Skeletal muscle tissue (tissue), 4 donors: Measurements from ENCODE around the gene SNX5. TPM values are rescaled to one million over a fixed set of nuclear protein-coding genes. Genes with fewer than 3 reads are reported as not detected.

Experiments used
- H3K27ac ChIP-seq: one replicate; pipeline ENCODE4 v1.7.0; 2013; ENCODE audit warnings: mild to moderate bottlenecking, low read depth, low read length, inconsistent platforms
- H3K27me3 ChIP-seq, 3 donors: one replicate each; pipeline ENCODE4 v1.7.0; 2013; ENCODE audit warnings: low read length in 3 of 3; ENCODE audit not compliant: control insufficient read depth in 3 of 3, insufficient read depth in 3 of 3
- H3K36me3 ChIP-seq, 3 donors: one replicate each; pipeline ENCODE4 v1.7.0; 2013; ENCODE audit warnings: low read length in 3 of 3; ENCODE audit not compliant: control insufficient read depth in 3 of 3, insufficient read depth in 3 of 3
- H3K4me1 ChIP-seq, 3 donors: one replicate each; pipeline ENCODE4 v1.7.0; 2013; ENCODE audit warnings: low read length in 3 of 3, mild to moderate bottlenecking in 3 of 3; ENCODE audit not compliant: control insufficient read depth in 3 of 3, insufficient read depth in 3 of 3
- H3K4me3 ChIP-seq, 3 donors: one replicate each; pipeline ENCODE4 v1.7.0; 2013; ENCODE audit warnings: low read length in 3 of 3
- H3K9ac ChIP-seq, 3 donors: one replicate each; pipeline ENCODE4 v1.7.0; 2013; ENCODE audit warnings: low read length in 3 of 3, mild to moderate bottlenecking in 3 of 3, moderate library complexity in 2 of 3, low read depth in 1 of 3
- H3K9me3 ChIP-seq, 3 donors: one replicate each; pipeline ENCODE4 v1.7.0; 2013; ENCODE audit warnings: low read length in 3 of 3; ENCODE audit not compliant: control insufficient read depth in 3 of 3
- total RNA-seq: library from RNA; depleted of rRNA; stranded (reverse); fragments of >200 nt; gene quantifications from one replicate; pipeline ENCODE4 v1.2.3, GENCODE V29; 2014
- donor health status: Osteomylitis.

Gene SNX5
- total RNA-seq, result 95.0 TPM

DNA sequence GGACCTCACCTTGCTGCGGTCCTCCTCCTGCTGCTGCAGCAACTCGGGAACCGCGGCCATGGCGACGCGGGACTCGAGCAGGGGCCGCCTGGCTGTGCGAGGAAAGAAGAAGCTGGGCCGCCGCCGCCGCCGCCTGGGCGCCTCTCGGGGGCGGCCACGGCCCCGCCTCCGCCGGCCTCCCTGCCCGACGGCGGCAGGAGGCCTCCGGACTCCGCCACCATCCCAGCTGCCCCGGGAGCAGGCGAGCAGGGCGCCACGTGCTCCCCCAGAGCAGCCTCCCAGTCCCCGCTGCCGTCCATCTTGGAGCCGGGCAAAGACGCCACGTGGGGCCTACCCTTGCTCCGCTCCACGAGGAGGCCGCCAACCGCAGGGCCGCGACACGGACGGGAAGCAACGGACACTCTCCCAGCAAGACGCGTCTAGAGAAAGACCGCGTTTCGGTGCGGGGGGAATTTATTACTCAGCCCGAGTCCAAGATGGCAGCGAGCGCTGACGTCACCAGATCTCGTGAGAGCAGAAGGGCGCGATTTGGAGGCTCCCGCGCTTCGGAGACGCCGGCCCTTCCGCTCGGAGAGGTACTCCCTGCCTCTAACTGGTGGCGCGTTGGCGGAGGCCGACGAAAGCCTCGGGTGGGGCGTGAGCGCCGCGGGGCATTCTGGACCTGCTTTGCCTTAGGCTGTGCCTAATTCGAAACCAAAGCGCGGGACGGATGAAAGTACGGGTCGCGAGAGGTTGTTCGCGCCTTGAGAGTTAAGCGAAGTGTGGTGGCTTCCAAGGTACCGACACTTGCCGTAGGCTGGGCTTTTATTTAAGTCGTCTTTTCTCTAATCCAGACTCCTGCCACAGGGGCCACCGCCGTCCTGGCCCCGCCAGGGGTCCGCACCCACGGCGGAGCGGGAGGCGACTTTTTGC lies at the start of gene SNX5, which contains the start of gene MGME1:
Gene SNX5 (minus strand): TSS at position 429 of the 912 bp plus-strand sequence. CDS start 369 bp downstream, at position 60.
Gene MGME1 (plus strand): TSS at position 653 of the 912 bp plus-strand sequence. CDS start 842 bp downstream, outside the sequence.
- H3K9me3 ChIP-seq, result no peaks in the 10 kb centered on the region
- peak within 1 kb of the TSS; percentile 93 to 97 (median 95) for H3K9ac ChIP-seq
- peak within 1 kb of the TSS; percentile 97 to 98 (median 98) for H3K4me3 ChIP-seq
- H3K27ac ChIP-seq, result peak within 1 kb of the TSS; percentile 96
- H3K4me1 ChIP-seq, result peaks cover 35 to 64% (median 48%) of the 10 kb centered on the region in 3 donors
- peaks cover 0 to under 1% (median 0%) of the 10 kb centered on the region in 3 donors for H3K36me3 ChIP-seq
- H3K27me3 ChIP-seq, result no peaks in the 10 kb centered on the region

DNA sequence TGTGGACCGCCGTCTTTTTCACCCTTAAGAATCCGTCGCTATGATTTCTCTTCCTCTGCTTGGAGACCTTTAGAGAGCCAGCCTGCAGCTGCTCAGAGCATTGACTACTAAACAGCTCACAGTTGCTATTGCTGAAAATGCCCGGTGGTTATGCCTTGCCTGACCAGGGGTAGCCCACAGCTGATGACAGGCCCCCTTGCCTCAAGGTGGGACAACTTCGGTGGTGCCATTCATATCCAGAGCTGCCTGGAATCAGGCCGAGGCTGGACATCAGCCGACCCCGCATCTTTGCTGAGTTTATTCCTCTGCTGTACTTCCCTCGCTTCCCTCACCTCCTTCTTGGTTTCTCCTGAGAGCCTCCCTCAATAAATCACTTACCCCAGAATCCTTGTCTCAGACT lies 49.5 kb upstream of the SNX5 start:
- no peaks in the 10 kb centered on the region for H3K9me3 ChIP-seq

DNA sequence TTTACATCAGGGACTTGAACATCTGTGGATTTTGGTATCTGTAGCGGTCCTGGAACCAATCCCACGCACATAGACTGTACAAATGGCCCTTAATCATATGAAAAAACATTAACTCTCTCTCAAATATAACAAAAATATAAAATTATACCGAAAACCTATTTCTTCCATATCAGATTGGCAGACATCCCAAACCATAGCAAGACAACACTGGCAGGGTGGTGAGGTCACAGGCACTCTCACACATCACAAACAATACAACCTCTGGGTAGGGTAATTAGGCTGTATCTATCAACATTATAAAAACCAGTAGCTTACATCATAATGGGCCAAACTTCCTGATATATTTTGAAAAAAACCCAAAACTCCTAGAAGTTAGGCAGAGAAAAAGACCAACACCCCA lies 48.2 kb upstream of the SNX5 start:
- H3K4me3 ChIP-seq, result no peak overlapping the region
- no peaks in the 10 kb centered on the region for H3K4me1 ChIP-seq
- H3K27me3 ChIP-seq, result no peaks in the 10 kb centered on the region
- no peaks in the 10 kb centered on the region for H3K36me3 ChIP-seq
- H3K9me3 ChIP-seq, result no peaks in the 10 kb centered on the region
- no peak overlapping the region for H3K9ac ChIP-seq
- no peak overlapping the region for H3K27ac ChIP-seq

More for the DNA sequence above, 49.5 kb upstream of the SNX5 start:
- H3K4me3 ChIP-seq, result no peak overlapping the region
- no peak overlapping the region for H3K9ac ChIP-seq
- no peaks in the 10 kb centered on the region for H3K36me3 ChIP-seq
- H3K27ac ChIP-seq, result no peak overlapping the region
- no peaks in the 10 kb centered on the region for H3K4me1 ChIP-seq
- H3K27me3 ChIP-seq, result peaks cover 0 to 2% (median 0%) of the 10 kb centered on the region in 3 donors

DNA sequence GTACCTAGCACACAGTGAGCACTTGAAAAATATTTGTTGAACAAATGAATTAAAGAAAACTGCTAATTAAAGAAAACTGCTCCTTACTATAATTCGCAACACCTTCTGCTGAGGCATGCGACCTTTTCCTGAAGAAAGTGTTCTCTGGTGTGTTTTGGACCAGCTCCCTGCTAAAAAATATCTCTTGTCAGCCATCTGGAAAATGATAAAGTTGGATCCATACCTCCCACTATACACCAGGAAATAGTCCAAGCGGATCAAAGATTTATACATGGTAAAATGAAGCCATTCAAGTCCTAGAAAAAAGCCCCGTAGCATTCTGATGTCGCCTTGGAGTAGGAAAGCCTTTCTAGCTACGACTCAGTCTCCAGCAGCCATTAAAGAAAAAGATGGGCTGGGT lies 45.8 kb upstream of the SNX5 start:
- Histone ChIP-seq H3K9ac (no peak overlapping the region), H3K36me3 (no peaks in the 10 kb centered on the region), H3K9me3 (no peaks in the 10 kb centered on the region), H3K27ac (no peak overlapping the region), H3K4me1 (no peaks in the 10 kb centered on the region), H3K4me3 (no peak overlapping the region), H3K27me3 (no peaks in the 10 kb centered on the region)

DNA sequence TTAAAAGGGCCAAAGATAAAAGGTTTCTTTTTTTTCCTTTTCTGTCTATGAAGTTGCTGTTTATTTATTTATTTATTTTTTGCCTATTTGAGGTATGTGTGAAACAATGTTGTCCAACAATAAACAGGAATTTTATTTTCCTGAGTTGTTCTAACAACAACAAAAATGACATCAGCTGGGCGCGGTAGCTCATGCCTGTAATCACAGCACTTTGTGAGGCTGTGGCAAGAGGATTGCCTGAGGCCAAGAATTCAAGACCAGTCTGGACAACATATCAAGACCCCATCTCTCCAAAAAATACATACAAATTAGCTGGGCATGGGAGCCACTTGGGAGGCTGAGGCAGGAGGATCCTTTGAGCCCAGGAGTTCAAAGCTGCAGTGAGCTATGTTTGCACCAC lies 44.3 kb upstream of the SNX5 start:
- no peaks in the 10 kb centered on the region for H3K9me3 ChIP-seq
- H3K4me3 ChIP-seq, result no peak overlapping the region
- no peaks in the 10 kb centered on the region for H3K4me1 ChIP-seq
- no peaks in the 10 kb centered on the region for H3K27me3 ChIP-seq
- H3K36me3 ChIP-seq, result no peaks in the 10 kb centered on the region
- H3K9ac ChIP-seq, result no peak overlapping the region
- no peak overlapping the region for H3K27ac ChIP-seq

DNA sequence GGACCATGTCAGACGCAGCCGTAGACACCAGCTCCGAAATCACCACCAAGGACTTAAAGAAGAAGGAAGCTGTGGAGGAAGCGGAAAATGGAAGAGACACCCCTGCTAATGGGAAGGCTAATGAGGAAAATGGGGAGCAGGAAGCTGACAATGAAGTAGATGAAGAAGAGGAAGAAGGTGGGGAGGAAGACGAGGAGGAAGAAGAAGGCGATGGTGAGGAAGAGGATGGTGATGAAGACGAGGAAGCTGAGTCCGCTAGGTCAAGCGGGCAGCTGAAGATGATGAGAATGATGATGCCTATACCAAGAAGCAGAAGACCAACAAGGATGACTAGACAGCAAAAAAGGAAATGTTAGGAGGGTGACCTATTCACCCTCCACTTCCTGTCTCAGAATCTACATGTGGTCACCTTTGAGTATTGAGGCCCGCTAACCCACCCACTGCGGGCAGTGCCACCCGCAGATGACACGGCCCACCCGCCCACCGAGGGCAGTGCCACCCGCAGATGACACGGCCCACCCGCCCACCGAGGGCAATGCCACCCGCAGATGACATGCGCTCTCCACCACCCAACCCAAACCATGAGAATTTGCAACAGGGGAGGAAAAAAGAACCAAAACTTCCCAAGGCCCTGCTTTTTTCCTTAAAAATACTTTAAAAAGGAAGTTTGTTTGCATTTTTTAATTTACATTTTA lies 43.5 kb upstream of the SNX5 start:
- Histone ChIP-seq H3K4me1 (peaks cover 0 to 4% (median 0%) of the 10 kb centered on the region in 3 donors), H3K4me3 (no peak overlapping the region), H3K36me3 (no peaks in the 10 kb centered on the region), H3K9ac (no peak overlapping the region), H3K9me3 (no peaks in the 10 kb centered on the region), H3K27ac (no peak overlapping the region), H3K27me3 (no peaks in the 10 kb centered on the region)

DNA sequence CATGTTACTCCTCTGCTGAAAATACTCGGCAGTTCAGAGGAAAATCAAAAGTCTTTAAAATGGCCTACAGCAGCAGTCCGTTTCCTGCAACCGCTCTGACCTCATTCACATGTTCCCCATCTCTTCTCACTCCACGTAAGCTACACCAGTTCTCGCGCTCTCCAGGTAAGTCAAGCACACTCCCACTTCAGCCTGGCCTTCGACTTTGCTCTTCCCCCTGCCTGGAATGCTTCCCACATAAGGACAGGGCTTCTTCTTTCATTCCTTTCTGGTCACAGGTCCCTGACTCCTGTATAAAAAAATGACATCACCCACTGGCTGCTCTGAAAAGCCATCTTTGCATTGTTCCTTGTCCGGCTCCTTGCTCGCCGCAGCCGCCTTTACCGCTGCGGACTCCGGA lies 42.9 kb upstream of the SNX5 start:
- Histone ChIP-seq H3K9ac (no peak overlapping the region), H3K27me3 (no peaks in the 10 kb centered on the region), H3K27ac (no peak overlapping the region), H3K4me1 (peaks cover 0 to 4% (median 0%) of the 10 kb centered on the region in 3 donors), H3K36me3 (no peaks in the 10 kb centered on the region), H3K4me3 (no peak overlapping the region), H3K9me3 (no peaks in the 10 kb centered on the region)

DNA sequence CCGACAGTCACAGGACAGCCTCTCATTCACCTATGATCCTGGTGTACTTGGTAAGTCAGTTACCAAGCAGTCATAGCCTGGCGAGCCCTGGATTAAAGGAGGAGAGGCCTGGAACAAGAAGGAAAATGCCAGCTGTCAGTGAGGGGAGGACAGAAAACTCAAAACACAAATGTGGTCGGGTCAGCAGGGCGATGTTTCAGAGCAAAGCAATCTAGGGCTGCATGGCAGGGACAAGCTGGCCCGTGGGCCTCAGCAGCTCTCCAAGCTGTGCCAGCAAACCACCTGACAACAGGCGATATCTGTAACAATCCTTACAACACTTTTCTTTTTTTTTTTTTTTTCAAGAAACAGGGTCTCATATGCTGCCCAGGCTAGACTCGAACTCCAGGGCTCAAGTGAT lies 40.5 kb upstream of the SNX5 start:
- Histone ChIP-seq H3K4me1 (peaks cover 4 to 15% (median 7%) of the 10 kb centered on the region in 3 donors), H3K27me3 (no peaks in the 10 kb centered on the region), H3K9ac (no peak overlapping the region), H3K9me3 (no peaks in the 10 kb centered on the region), H3K4me3 (no peak overlapping the region), H3K27ac (no peak overlapping the region), H3K36me3 (no peaks in the 10 kb centered on the region)

DNA sequence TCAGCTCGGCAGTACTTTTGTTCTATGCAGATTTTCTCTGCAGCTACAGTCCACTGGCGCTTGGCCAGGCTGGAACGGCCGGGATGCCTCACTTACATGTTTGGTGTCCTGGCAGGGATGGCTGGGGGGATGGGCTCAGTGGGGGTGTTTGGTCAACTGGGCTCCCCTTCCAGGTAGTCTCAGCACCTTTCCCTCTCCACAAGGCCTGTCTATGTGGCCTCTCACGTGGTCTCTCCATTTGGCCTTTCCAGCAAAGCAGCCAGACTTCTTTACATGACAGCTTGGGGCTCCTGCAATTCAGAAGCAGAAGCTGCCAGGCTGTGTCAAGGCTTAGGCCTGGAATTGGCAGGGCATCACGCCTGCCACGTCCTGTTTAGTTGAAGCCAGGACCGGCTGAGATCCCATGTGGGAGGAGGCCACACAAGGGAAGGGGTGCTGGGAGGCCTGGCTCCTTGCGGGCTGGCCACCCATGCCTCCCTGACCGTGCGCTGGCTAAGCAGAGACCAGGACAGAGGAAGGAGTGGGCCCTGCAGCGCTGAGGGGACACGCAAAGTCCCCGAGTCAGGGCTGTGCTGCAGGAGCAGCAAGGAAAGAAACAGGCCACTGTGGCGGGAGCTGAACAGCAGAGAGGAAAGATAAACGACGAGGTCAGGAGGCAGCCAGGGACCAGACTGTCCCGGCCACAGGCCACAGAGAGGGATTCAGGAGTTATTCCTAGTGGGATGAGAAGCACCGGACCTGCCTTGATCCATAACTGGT lies 39.1 kb upstream of the SNX5 start:
- Histone ChIP-seq H3K9ac (no peak overlapping the region), H3K9me3 (no peaks in the 10 kb centered on the region), H3K36me3 (no peaks in the 10 kb centered on the region), H3K27ac (no peak overlapping the region), H3K4me3 (no peak overlapping the region), H3K27me3 (no peaks in the 10 kb centered on the region), H3K4me1 (peaks cover 7 to 21% (median 8%) of the 10 kb centered on the region in 3 donors)
